Mucosa of stomach (tissue), 1 donor: ENCODE measurements around the gene CCDC86.
A peak's percentile ranks its signal among the peaks of the same experiment; 100 is the strongest.

ENCODE experiments used
- H3K27me3 ChIP-seq: one replicate; pipeline ENCODE4 v1.7.0; 2013; ENCODE audit warnings: mild to moderate bottlenecking, low read length; ENCODE audit not compliant: control insufficient read depth, insufficient read depth
- H3K36me3 ChIP-seq: one replicate; pipeline ENCODE4 v1.7.0; 2013; ENCODE audit warnings: low read length; ENCODE audit not compliant: control insufficient read depth, insufficient read depth
- H3K4me1 ChIP-seq: one replicate; pipeline ENCODE4 v1.7.0; 2013; ENCODE audit warnings: mild to moderate bottlenecking, low read length; ENCODE audit not compliant: control insufficient read depth, insufficient read depth
- H3K4me3 ChIP-seq: one replicate; pipeline ENCODE4 v1.7.0; 2013; ENCODE audit warnings: low read length
- H3K9ac ChIP-seq: one replicate; pipeline ENCODE4 v1.7.0; 2013; ENCODE audit warnings: mild to moderate bottlenecking, low read length, moderate library complexity
- H3K9me3 ChIP-seq: one replicate; pipeline ENCODE4 v1.7.0; 2013; ENCODE audit warnings: mild to moderate bottlenecking, low read length, moderate library complexity; ENCODE audit not compliant: control insufficient read depth
- donor health status: Pancreatic carcinoma.

CCDC86 gene

GRCh38 chr11:60848714-60849151 is 6.8 kb downstream of the CCDC86 start:
- Histone ChIP-seq H3K36me3 (peaks cover 11% of the 10 kb centered on the region), H3K9ac (no peak overlapping the region), H3K4me1 (peaks cover 31% of the 10 kb centered on the region), H3K4me3 (no peak overlapping the region), H3K27me3 (no peaks in the 10 kb centered on the region), H3K9me3 (no peaks in the 10 kb centered on the region)

DNA sequence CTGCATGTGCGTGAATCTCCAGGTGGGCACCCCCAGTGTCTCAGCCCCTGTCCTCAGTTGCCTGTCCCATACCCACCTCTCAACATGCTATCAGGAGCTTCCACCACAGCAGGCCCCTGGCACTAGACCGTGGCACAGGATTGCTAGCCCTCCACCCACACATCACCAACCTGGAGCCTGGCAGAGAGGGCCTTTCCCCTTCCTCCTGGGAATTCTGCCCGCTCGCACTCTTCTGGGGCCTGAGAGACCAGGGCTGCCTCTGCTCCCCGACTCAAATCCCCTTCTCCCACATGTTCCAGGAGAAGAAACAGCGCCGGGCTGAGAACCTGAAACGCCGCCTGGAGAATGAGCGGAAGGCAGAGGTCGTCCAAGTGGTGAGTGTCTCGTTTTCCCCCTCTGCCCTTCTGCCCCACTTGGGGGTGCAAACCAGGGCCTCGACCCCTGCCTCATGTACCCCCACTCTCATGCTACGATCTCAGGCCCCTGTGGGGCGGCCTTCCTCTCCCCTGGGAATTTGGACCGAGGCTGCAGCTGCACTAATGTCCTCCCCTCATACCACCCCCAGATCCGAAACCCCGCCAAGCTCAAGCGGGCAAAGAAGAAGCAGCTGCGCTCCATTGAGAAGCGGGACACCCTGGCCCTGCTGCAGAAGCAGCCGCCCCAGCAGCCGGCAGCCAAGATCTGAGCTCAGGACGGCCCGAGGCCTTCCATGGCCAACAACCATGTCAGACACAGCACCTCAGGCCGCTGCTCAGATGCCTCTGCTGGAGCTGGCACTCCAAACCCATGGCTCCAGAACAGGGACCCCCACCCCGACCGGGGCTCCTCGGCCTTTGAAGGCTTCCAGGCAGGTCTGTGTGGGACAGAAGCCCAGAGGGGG is 8.0 kb downstream of the CCDC86 start:
- Histone ChIP-seq H3K27me3 (peaks cover 5% of the 10 kb centered on the region), H3K9me3 (no peaks in the 10 kb centered on the region), H3K9ac (no peak overlapping the region), H3K36me3 (peaks cover 11% of the 10 kb centered on the region), H3K4me1 (peaks cover 22% of the 10 kb centered on the region), H3K4me3 (no peak overlapping the region)

DNA sequence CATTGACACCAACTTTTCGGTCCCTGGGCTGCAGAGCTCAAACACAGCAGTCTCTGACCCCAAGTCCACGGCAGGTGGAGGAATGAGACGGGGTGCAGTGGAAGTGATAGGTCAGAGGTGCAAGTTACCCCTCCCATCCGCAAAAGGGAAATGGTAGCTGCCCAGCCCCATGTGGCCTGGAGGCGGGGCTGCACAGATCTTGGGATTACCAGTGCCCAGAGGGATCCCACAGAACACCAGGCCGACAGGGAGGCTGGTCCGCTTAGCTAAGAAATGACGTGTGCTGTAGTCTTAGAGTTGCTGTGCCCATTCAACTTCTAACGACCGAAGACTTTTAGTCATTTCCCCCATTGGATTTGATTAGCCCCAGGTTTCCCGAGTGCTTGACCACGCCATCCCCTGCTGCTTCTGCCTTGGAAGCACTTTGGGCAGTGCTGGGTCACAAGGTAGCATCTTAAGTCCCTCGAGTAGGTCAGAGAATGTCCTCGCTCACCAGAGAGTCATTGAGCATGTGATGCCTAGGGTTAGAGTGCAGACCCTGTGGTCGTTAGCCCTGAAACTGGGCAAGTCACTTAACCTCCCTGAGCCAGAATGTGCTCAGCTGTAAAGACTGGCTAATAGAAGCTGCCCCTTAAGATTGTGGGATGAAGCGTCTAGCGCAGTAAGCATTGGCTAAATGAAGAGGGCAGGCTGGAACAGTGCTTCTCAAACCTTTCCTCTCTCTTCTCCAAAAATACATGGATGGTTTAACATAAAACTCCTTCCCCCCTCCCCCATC is 9.6 kb downstream of the CCDC86 start:
- Histone ChIP-seq H3K36me3 (peaks cover 11% of the 10 kb centered on the region), H3K9ac (peak overlapping the region; percentile 61), H3K27me3 (peaks cover 5% of the 10 kb centered on the region), H3K9me3 (no peaks in the 10 kb centered on the region), H3K4me1 (peaks cover 27% of the 10 kb centered on the region), H3K4me3 (peak overlapping the region; percentile 36)

DNA sequence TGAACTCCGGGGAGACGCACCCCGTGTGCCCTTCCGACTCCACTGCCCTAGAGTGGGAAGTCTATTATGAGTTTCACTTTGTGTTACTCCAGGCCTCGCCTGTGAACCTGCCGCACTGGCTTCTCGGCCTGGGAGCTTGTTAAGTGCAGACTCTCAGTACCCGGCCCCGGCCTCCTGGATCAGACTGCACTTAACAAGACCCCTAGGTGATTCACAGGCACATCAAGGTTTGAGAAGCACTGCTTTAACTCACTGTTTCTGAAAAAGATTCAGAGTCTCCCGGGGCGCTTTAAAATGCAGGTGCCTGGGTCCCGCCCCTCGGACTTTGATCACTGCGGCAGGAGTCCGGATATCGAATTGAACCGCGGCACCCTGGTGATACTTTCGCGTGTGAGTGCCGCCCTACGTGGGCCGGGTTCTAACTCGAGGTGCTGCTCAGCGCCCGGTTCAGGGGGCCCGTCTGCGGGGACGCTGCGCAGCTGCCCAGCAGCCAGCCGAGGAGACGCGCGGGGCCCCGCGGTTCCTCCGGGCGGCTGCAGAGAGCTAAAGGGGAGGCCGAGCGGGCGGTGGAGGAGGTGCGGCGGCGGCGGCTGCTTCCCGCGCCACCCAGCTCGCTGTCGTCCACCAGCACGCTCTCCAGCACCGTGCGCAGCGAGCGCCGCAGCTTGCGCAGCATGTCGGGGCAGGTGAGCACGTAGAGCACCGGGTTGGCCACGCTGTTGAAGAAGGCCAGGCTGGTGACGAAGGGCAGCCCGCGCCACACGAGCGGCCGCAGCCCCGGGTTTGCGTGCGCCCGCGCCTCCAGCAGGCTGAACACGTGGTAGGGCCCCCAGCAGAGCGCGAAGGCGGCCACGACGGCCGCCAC is 10.4 kb downstream of the CCDC86 start:
- Histone ChIP-seq H3K9ac (peak overlapping the region; percentile 61), H3K4me1 (peaks cover 27% of the 10 kb centered on the region), H3K36me3 (peaks cover 11% of the 10 kb centered on the region), H3K4me3 (peak overlapping the region; percentile 36), H3K9me3 (no peaks in the 10 kb centered on the region), H3K27me3 (peaks cover 5% of the 10 kb centered on the region)

DNA sequence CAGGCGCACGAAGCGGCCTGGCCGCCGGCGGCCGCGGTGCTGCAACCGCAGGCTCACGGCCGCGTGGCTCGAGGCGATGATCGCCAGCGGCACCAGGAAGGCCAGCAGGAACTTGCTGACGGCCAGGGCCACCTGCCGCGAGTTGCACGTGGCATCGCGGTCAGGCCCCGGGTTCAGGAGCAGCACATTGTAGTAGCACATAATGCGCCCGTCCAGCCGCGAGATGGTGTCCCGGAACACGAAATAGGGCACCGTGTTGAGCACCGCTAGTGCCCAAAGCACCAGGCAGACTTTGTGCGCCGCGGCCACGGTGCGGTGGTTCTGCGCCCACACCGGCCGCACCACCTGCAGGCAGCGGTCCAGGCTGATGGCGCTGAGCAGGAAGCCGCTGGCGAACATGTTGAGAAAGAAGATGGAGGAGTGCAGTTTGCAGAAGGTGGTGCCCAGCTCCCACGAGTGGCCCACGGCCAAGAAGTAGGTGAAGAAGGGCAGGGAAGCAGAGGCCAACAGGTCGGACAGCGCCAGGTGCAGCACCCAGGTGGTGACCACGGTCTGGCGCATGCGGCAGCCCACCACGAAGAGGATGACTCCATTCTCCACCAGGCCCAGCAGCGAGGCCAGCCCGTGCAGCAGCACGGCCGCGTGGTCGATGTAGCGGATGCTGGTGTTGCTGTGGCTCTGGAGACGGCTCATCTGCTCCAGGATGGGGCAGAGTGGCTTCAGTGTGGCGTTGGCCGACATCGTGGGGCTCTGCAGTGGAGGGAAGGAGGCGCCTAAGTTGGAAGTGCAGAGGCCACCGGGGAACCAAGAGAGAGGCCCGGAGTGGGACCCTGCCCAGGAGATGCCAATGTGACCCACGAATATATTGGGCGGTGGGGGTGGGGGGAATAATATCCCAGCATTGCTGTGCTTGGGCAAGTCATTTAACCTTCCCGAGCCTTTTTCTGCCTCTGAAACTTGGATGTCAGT is 11.4 kb downstream of the CCDC86 start:
- no peak overlapping the region for H3K4me3 ChIP-seq
- peaks cover 5% of the 10 kb centered on the region for H3K27me3 ChIP-seq
- H3K9ac ChIP-seq, result peak overlapping the region; percentile 61

GRCh38 chr11:60854140-60854846 is 12.4 kb downstream of the CCDC86 start:
- Histone ChIP-seq H3K9me3 (no peaks in the 10 kb centered on the region), H3K36me3 (peaks cover 8% of the 10 kb centered on the region), H3K27me3 (peaks cover 5% of the 10 kb centered on the region), H3K4me3 (no peak overlapping the region), H3K9ac (peak overlapping the region; percentile 27), H3K4me1 (peaks cover 31% of the 10 kb centered on the region)

More for the DNA sequence above, 11.4 kb downstream of the CCDC86 start:
- peaks cover 27% of the 10 kb centered on the region for H3K4me1 ChIP-seq
- H3K36me3 ChIP-seq, result peaks cover 11% of the 10 kb centered on the region
- H3K9me3 ChIP-seq, result no peaks in the 10 kb centered on the region

GRCh38 chr11:60854847-60855725 is 13.2 kb downstream of the CCDC86 start:
- Histone ChIP-seq H3K4me3 (no peak overlapping the region), H3K9me3 (no peaks in the 10 kb centered on the region), H3K36me3 (peaks cover 5% of the 10 kb centered on the region), H3K4me1 (peaks cover 31% of the 10 kb centered on the region), H3K9ac (peak overlapping the region; percentile 27), H3K27me3 (peaks cover 5% of the 10 kb centered on the region)

GRCh38 chr11:60855726-60856633 is 14.1 kb downstream of the CCDC86 start, which contains the start of gene PTGDR2:
TSS of gene PTGDR2 (minus strand) at chr11:60855950. CDS start at chr11:60853722, 2,228 bp downstream.
- no peak within 1 kb of the TSS for H3K4me3 ChIP-seq
- H3K9ac ChIP-seq, result peak within 1 kb of the TSS; percentile 27
- peaks cover 31% of the 10 kb centered on the region for H3K4me1 ChIP-seq
- no peaks in the 10 kb centered on the region for H3K36me3 ChIP-seq
- no peaks in the 10 kb centered on the region for H3K9me3 ChIP-seq
- H3K27me3 ChIP-seq, result peaks cover 5% of the 10 kb centered on the region
